Activated B cell treated with CpG ODN at 0.5 μM for 24 hours (primary cell): ENCODE data around the gene ABCG1. TPM values are rescaled to one million over a fixed set of nuclear protein-coding genes. Genes with fewer than 3 reads are reported as not detected.
A peak's percentile ranks its signal among the peaks of the same experiment; 100 is the strongest.

Experiments used
- ATAC-seq: fragments of 200-7000 bp; cut with Tn5 transposase; one replicate; pipeline ENCODE4 v1.10.0; 2021; ENCODE audit warnings: low read depth, mild to moderate bottlenecking, moderate library complexity
- CTCF ChIA-PET: fragments of 350-600 bp; sonication (Branson Sonifier 250); formaldehyde crosslinking; loops from one replicate; lab custom pipeline; 2021; ENCODE audit warnings: antibody characterized with exemption; lab: Charles Lee
- POLR2A ChIA-PET: fragments of 350-600 bp; sonication (Branson Sonifier 250); formaldehyde crosslinking; loops from one replicate; lab custom pipeline; 2021; ENCODE audit warnings: antibody characterized with exemption; lab: Charles Lee
- DNase-seq: peaks from one replicate; pipeline ENCODE4 v3.0.0; 2022
- H3K27ac Mint-ChIP-seq: one replicate; pipeline ENCODE4 v1.8.0; 2020; ENCODE audit warnings: mixed read lengths
- H3K27me3 Mint-ChIP-seq: one replicate; pipeline ENCODE4 v1.8.0; 2021; ENCODE audit warnings: mixed read lengths
- H3K36me3 Mint-ChIP-seq: one replicate; pipeline ENCODE4 v1.8.0; 2021; ENCODE audit warnings: low read depth, mixed read lengths
- H3K4me1 Mint-ChIP-seq: one replicate; pipeline ENCODE4 v1.8.0; 2021; ENCODE audit warnings: mixed read lengths
- H3K4me3 Mint-ChIP-seq: one replicate; pipeline ENCODE4 v1.8.0; 2020; ENCODE audit warnings: mild to moderate bottlenecking, mixed read lengths
- H3K9me3 Mint-ChIP-seq: one replicate; pipeline ENCODE4 v1.8.0; 2020; ENCODE audit warnings: mixed read lengths
- CTCF ChIP-seq: fragments of 200-600 bp; IDR thresholded peaks from one replicate; pipeline ENCODE4 v1.8.0; 2022; ENCODE audit warnings: antibody characterized with exemption, mild to moderate bottlenecking
- intact Hi-C: fragments of 100-400 bp; cut with micrococcal nuclease; formaldehyde crosslinking; loops from one replicate; pipeline ENCODE4 v1.15.1; 2024
- total RNA-seq: library from RNA; stranded (reverse); gene quantifications from 2 replicates; pipeline ENCODE4 v1.2.3, GENCODE V29; 2022

The ABCG1 gene
- total RNA-seq, 1 donor from 2014 or later = 3.4 TPM

DNA sequence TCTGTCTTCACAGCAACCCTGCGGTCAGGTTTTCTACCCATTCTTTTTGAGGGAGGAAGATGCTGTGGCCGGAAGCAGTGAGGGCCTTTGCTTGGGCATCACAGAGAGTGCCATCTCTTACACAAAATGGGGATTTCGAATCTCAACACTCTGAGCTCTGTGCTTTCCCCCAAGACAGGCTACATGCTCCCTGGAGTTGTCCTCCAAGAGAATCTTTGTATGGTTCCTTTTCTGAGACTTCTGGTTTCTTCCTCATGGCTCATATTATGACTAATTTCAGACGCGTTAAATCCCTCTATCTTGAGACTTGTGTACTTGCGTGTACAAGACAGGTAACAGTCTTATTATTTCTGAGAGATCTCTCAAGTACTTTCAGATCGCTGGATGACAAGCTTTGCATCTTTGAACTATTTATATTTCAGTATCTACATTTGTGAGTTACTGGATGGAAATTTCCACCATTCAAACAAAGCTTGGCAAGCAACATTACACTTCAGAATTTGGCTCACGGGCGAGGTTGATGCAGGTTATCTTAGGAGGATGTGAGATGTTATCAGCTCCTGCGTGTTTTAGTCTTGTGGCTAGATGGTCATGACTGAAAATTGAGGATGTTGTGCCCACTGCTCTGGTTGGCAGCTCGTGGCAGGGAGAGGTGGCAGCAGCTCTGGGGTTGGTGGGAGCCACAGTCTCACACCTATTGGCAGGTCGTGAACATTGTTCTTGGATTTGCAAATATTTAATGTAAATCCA, 19.4 kb downstream of the ABCG1 start:
- Mint-ChIP-seq H3K4me1 (peaks cover 72% of the 10 kb centered on the region), H3K9me3 (no peaks in the 10 kb centered on the region), H3K27ac (no peak overlapping the region), H3K27me3 (no peaks in the 10 kb centered on the region), H3K36me3 (no peaks in the 10 kb centered on the region), H3K4me3 (peak overlapping the region; percentile 9)
- POLR2A ChIA-PET = interaction anchor here (0.5 to 1.1 kb wide), 6 partner anchors 14 to 736 kb away, joined by 3 to 6 read pairs (median 3); partner anchors contain the start of genes ABCG1 and PKNOX1
- no peak for TF ChIP-seq CTCF
- intact Hi-C loops = loop anchor here (1.0 kb wide), 1 partner anchor 11 kb away; no protein-coding TSS in a partner anchor
- no peak for DNase-seq
- no peak for ATAC-seq
- CTCF ChIA-PET = interaction anchor here (0.9 to 2.8 kb wide), 6 partner anchors 15 to 120 kb away, joined by 3 to 18 read pairs (median 4); no protein-coding TSS in a partner anchor

GRCh38 chr21:42239556-42239955, 20.6 kb downstream of the ABCG1 start:
- H3K4me1 Mint-ChIP-seq = peaks cover 64% of the 10 kb centered on the region
- H3K4me3 Mint-ChIP-seq = no peak overlapping the region
- no peak for TF ChIP-seq CTCF
- CTCF ChIA-PET = interaction anchor here (0.9 to 1.3 kb wide), 2 partner anchors 14 to 94 kb away, joined by 3 to 4 read pairs; no protein-coding TSS in a partner anchor
- ATAC-seq (no peak), DNase-seq (no peak)
- H3K36me3 Mint-ChIP-seq = peaks cover 2% of the 10 kb centered on the region
- H3K27ac Mint-ChIP-seq = no peak overlapping the region
- no peaks in the 10 kb centered on the region for H3K27me3 Mint-ChIP-seq
- POLR2A ChIA-PET = interaction anchor here (0.8 to 1.1 kb wide), 2 partner anchors 10 to 12 kb away, joined by 3 read pairs; no protein-coding TSS in a partner anchor
- H3K9me3 Mint-ChIP-seq = no peaks in the 10 kb centered on the region
- intact Hi-C loops = no loop called here

GRCh38 chr21:42239973-42240372, 21.0 kb downstream of the ABCG1 start:
- no peak for TF ChIP-seq CTCF
- no peak overlapping the region for H3K4me3 Mint-ChIP-seq
- no peaks in the 10 kb centered on the region for H3K27me3 Mint-ChIP-seq
- no peaks in the 10 kb centered on the region for H3K9me3 Mint-ChIP-seq
- intact Hi-C loops = no loop called here
- CTCF ChIA-PET = no interaction called here
- H3K4me1 Mint-ChIP-seq = peaks cover 62% of the 10 kb centered on the region
- POLR2A ChIA-PET = interaction anchor here (0.8 to 1.1 kb wide), 2 partner anchors 9 to 11 kb away, joined by 3 read pairs; no protein-coding TSS in a partner anchor
- ATAC-seq (no peak), DNase-seq (no peak)
- H3K36me3 Mint-ChIP-seq = peaks cover 2% of the 10 kb centered on the region
- no peak overlapping the region for H3K27ac Mint-ChIP-seq

GRCh38 chr21:42242611-42243010, 23.7 kb downstream of the ABCG1 start:
- CTCF ChIA-PET = interaction anchor here (1.7 kb wide), 1 partner anchor 16 kb away, joined by 4 read pairs; no protein-coding TSS in a partner anchor
- peaks cover 4% of the 10 kb centered on the region for H3K36me3 Mint-ChIP-seq
- intact Hi-C loops = loop anchor here (1.0 kb wide), 1 partner anchor 9 kb away; no protein-coding TSS in a partner anchor
- H3K27me3 Mint-ChIP-seq = no peaks in the 10 kb centered on the region
- no peak for TF ChIP-seq CTCF
- H3K9me3 Mint-ChIP-seq = no peaks in the 10 kb centered on the region
- H3K4me3 Mint-ChIP-seq = peak overlapping the region; percentile 15
- ATAC-seq = peak; percentile 45
- POLR2A ChIA-PET = interaction anchor here (0.6 to 1.0 kb wide), 3 partner anchors 10 to 37 kb away, joined by 3 read pairs; no protein-coding TSS in a partner anchor
- DNase-seq = no peak
- no peak overlapping the region for H3K27ac Mint-ChIP-seq
- peaks cover 51% of the 10 kb centered on the region for H3K4me1 Mint-ChIP-seq

- Mint-ChIP-seq H3K27ac (no peak overlapping the region), H3K36me3 (peaks cover 4% of the 10 kb centered on the region), H3K4me1 (peaks cover 51% of the 10 kb centered on the region), H3K4me3 (no peak overlapping the region), H3K27me3 (no peaks in the 10 kb centered on the region), H3K9me3 (no peaks in the 10 kb centered on the region)
- ChIA-PET CTCF (interaction anchor here (1.7 kb wide), 1 partner anchor 16 kb away, joined by 4 read pairs; no protein-coding TSS in a partner anchor), POLR2A (interaction anchor here (0.6 to 1.0 kb wide), 2 partner anchors 9 to 10 kb away, joined by 3 read pairs; no protein-coding TSS in a partner anchor)
- ATAC-seq = no peak
- no peak for TF ChIP-seq CTCF
- intact Hi-C loops = no loop called here
- DNase-seq = no peak
Observed at GRCh38 chr21:42243026-42243425, 24.1 kb downstream of the ABCG1 start.
